22Rv1 (cell line): ENCODE measurements around the gene LRRC27.

ENCODE experiments used
- H3K27ac ChIP-seq: fragments of 450-650 bp; 2 replicates; pipeline ENCODE4 v1.5.1; 2017
- CTCF ChIP-seq: fragments of 450-650 bp; IDR thresholded peaks from 2 replicates; pipeline ENCODE4 v1.5.1; 2017; ENCODE audit warnings: mild to moderate bottlenecking
- ZFX ChIP-seq: fragments of 450-650 bp; IDR thresholded peaks from 2 replicates; pipeline ENCODE4 v1.6.1; 2017; ENCODE audit warnings: antibody characterized with exemption, borderline replicate concordance

Gene LRRC27

GRCh38 chr10:132405463-132405991, 73.5 kb downstream of the LRRC27 start:
- TF ChIP-seq CTCF (no peak), ZFX (no peak)
- H3K27ac ChIP-seq: no peak overlapping the region

GRCh38 chr10:132406181-132406580, 74.2 kb downstream of the LRRC27 start:
- TF ChIP-seq CTCF (no peak), ZFX (no peak)
- peak overlapping the region; percentile 91 for H3K27ac ChIP-seq

GRCh38 chr10:132406750-132407149, 74.8 kb downstream of the LRRC27 start:
- TF ChIP-seq ZFX (no peak), CTCF (no peak)
- H3K27ac ChIP-seq: peak overlapping the region; percentile 91

GRCh38 chr10:132407243-132407746, 75.3 kb downstream of the LRRC27 start:
- TF ChIP-seq ZFX (no peak), CTCF (no peak)
- peak overlapping the region; percentile 91 for H3K27ac ChIP-seq

GRCh38 chr10:132407846-132408278, 75.9 kb downstream of the LRRC27 start:
- peak overlapping the region; percentile 91 for H3K27ac ChIP-seq
- TF ChIP-seq CTCF: no peak
- no peak for TF ChIP-seq ZFX

GRCh38 chr10:132408367-132408781, 76.4 kb downstream of the LRRC27 start:
- no peak for TF ChIP-seq CTCF
- TF ChIP-seq ZFX: no peak
- peak overlapping the region; percentile 91 for H3K27ac ChIP-seq

- H3K27ac ChIP-seq: peak overlapping the region; percentile 91
- TF ChIP-seq ZFX (no peak), CTCF (no peak)
These were observed 77.1 kb downstream of the LRRC27 start for GRCh38 chr10:132408823-132409666.
